HT1080 (cell line): ENCODE results near the gene ALX4. TPM values are rescaled to one million over a fixed set of nuclear protein-coding genes. Genes with fewer than 3 reads are reported as not detected.

Experiments used
- total RNA-seq: library from RNA; depleted of rRNA; stranded (reverse); fragments of >200 nt; shearing (Covaris generic); gene quantifications from 2 replicates; pipeline ENCODE4 v1.2.3, GENCODE V29; 2014; rRNA removed

Gene ALX4
- total RNA-seq, 1 experiment from 2014 or later, result not detected

Other genes with a start within 250 kb of the ALX4 start
- gene ACCS, start 243.9 kb downstream of the ALX4 start, total RNA-seq, result 5.0 and 5.8 TPM in 2 replicates
- 117 and 120 TPM in 2 replicates for gene EXT2, start 214.5 kb downstream of the ALX4 start, total RNA-seq